Measurements from ENCODE around the gene ATP6V0E1.

The ATP6V0E1 gene

GRCh38 chr5:172956936-172957335 is 26.6 kb upstream of the ATP6V0E1 start:
- DNase-seq (ENCODE audit: low read depth), result no peak

- DNase-seq (ENCODE audit: low read depth), result no peak
Measured at GRCh38 chr5:172957458-172957857, 26.1 kb upstream of the ATP6V0E1 start.

GRCh38 chr5:172958331-172959046 is 25.1 kb upstream of the ATP6V0E1 start:
- peak; percentile 47 for DNase-seq (ENCODE audit: low read depth)

- no peak for DNase-seq (ENCODE audit: low read depth)
Measured at GRCh38 chr5:172959824-172960799, 23.5 kb upstream of the ATP6V0E1 start.

GRCh38 chr5:172969921-172970320 is 13.7 kb upstream of the ATP6V0E1 start:
- DNase-seq (ENCODE audit: low read depth), result no peak

- no peak for DNase-seq (ENCODE audit: low read depth)
Measured at GRCh38 chr5:172971482-172971881, 12.1 kb upstream of the ATP6V0E1 start.

GRCh38 chr5:172972552-172972951 is 11.0 kb upstream of the ATP6V0E1 start:
- no peak for DNase-seq (ENCODE audit: low read depth)

- no peak for DNase-seq (ENCODE audit: low read depth)
Measured at GRCh38 chr5:172973127-172973916, 10.2 kb upstream of the ATP6V0E1 start.

- no peak for DNase-seq (ENCODE audit: low read depth)
Measured at GRCh38 chr5:172973931-172974330, 9.6 kb upstream of the ATP6V0E1 start.

GRCh38 chr5:172975289-172975688 is 8.3 kb upstream of the ATP6V0E1 start:
- DNase-seq (ENCODE audit: low read depth), result no peak

- DNase-seq (ENCODE audit: low read depth), result peak; percentile 20
Measured at GRCh38 chr5:172979778-172980177, 3.8 kb upstream of the ATP6V0E1 start.

GRCh38 chr5:172981931-172982330 is 1.6 kb upstream of the ATP6V0E1 start:
- DNase-seq (ENCODE audit: low read depth), result no peak

GRCh38 chr5:172984244-172984953 is 828 bp downstream of the ATP6V0E1 start:
- peak; percentile 93 for DNase-seq (ENCODE audit: low read depth)

- DNase-seq (ENCODE audit: low read depth), result no peak
Measured at GRCh38 chr5:172985596-172985995, 2.0 kb downstream of the ATP6V0E1 start.

- no peak for DNase-seq (ENCODE audit: low read depth)
Measured at GRCh38 chr5:172988276-172988675, 4.7 kb downstream of the ATP6V0E1 start.

GRCh38 chr5:172990776-172991175 is 7.2 kb downstream of the ATP6V0E1 start:
- no peak for DNase-seq (ENCODE audit: low read depth)

GRCh38 chr5:172994405-172994804 is 10.8 kb downstream of the ATP6V0E1 start:
- DNase-seq (ENCODE audit: low read depth), result no peak

- no peak for DNase-seq (ENCODE audit: low read depth)
Measured at GRCh38 chr5:172999372-172999973, 15.9 kb downstream of the ATP6V0E1 start.

GRCh38 chr5:172999974-173000373 is 16.4 kb downstream of the ATP6V0E1 start:
- no peak for DNase-seq (ENCODE audit: low read depth)

GRCh38 chr5:173001229-173001841 is 17.8 kb downstream of the ATP6V0E1 start:
- DNase-seq (ENCODE audit: low read depth), result no peak

GRCh38 chr5:173003360-173003759 is 19.8 kb downstream of the ATP6V0E1 start:
- no peak for DNase-seq (ENCODE audit: low read depth)
